ENCODE data around the gene TRPV3. TPM values are rescaled to one million over a fixed set of nuclear protein-coding genes. Genes with fewer than 3 reads are reported as not detected.

TRPV3 gene
- total RNA-seq, 1 donor from 2014 or later: 2.1 TPM

DNA sequence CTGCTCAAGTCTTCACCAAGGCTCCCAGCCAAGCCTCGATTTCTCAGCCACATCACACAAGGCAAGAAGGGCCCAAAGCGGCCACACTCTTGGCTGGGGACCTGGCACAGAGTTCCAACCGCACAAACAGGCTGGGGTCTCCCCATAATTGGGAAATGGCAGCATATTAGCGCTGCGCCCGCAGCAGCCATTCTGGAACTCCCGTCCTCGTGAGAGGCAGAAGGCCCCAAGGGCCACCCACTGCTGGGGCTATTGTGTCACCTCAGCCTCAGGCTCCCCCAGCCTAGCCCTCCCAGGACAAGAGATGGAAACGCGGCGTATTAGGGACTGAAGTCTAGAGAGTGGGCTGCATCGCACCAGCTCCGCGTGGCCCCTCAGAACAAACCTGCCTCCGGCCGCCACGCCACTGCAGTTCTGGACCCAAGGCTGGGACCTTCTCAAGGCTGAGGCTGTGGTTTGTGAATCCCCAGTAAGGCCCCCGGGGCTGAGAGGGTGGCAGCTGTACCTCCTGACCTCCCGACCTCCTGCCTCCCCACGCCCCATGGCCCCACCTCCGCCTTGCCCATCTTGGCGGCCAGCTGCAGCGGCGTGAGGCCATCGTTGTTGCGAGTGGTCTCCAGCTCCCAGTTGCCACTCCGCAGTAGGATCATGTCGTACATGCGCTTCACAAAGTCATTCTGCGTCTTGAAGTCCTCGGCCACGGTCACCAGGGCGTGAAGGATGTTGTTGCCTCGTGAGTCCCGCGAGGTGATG, 25.3 kb downstream of the TRPV3 start:
- DNase-seq (ENCODE audit: low read depth, low spot score): no peak
- Mint-ChIP-seq H3K4me3 (no peak overlapping the region), H3K36me3 (ENCODE audit: low read depth) (no peaks in the 10 kb centered on the region)

DNA sequence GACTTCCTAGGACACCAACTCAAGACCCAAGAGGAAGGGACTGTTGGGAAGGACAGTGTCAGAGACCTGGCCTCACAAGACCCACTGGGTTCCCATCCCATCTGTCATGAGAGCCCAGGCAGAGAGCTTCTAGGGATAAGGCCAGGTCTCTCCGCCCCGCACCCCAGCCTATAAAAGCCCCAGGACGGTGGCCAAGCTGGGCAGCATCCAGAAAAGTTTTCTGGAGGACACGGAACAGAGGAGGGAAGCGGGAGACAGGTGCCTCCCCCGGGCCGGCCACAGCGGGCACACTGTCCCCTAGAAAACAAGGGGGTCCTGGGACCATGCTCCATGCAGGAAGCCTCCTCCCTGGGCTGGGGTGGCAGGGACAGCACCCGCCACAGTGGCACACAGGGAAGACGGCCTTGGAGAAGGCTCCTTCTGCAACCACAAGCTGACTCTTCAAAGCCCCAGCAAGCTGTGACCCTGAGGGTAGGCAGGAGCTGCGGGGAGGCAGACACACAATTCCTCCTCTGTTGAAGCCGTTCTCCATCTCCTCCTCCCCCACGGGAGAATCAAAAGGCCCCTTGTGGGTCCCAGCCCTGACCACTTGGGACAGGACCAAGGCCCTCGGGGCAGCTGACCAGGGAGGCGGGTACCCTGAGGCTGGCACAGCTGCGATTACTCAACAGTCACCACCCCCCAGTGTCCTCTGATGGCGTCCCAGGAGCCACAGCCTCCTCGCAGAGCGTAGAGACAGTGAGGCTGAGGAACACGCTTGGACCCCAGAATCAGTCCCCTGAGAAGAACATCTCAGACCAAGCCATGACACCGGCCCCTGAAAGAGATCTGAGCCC, 26.1 kb downstream of the TRPV3 start:
- DNase-seq (ENCODE audit: low read depth, low spot score): peak; percentile 61
- peaks cover 2% of the 10 kb centered on the region for H3K9me3 Mint-ChIP-seq
- no peaks in the 10 kb centered on the region for H3K36me3 Mint-ChIP-seq (ENCODE audit: low read depth)
- H3K4me3 Mint-ChIP-seq: peak overlapping the region; percentile 73
- H3K27ac Mint-ChIP-seq (ENCODE audit: unreplicated experiment): peak overlapping the region; percentile 81
- H3K27me3 Mint-ChIP-seq (ENCODE audit: low read depth): no peaks in the 10 kb centered on the region
- H3K4me1 Mint-ChIP-seq: peaks cover 74% of the 10 kb centered on the region
- TF ChIP-seq, protein P1, sequence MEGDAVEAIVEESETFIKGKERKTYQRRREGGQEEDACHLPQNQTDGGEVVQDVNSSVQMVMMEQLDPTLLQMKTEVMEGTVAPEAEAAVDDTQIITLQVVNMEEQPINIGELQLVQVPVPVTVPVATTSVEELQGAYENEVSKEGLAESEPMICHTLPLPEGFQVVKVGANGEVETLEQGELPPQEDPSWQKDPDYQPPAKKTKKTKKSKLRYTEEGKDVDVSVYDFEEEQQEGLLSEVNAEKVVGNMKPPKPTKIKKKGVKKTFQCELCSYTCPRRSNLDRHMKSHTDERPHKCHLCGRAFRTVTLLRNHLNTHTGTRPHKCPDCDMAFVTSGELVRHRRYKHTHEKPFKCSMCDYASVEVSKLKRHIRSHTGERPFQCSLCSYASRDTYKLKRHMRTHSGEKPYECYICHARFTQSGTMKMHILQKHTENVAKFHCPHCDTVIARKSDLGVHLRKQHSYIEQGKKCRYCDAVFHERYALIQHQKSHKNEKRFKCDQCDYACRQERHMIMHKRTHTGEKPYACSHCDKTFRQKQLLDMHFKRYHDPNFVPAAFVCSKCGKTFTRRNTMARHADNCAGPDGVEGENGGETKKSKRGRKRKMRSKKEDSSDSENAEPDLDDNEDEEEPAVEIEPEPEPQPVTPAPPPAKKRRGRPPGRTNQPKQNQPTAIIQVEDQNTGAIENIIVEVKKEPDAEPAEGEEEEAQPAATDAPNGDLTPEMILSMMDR (conservative IDR thresholded peaks at IDR 0.05): no peak

More for the DNA sequence above, 25.3 kb downstream of the TRPV3 start:
- Mint-ChIP-seq H3K27me3 (ENCODE audit: low read depth) (no peaks in the 10 kb centered on the region), H3K27ac (ENCODE audit: unreplicated experiment) (peak overlapping the region; percentile 88), H3K9me3 (peaks cover 2% of the 10 kb centered on the region), H3K4me1 (peaks cover 72% of the 10 kb centered on the region)
- TF ChIP-seq, protein P1 (conservative IDR thresholded peaks at IDR 0.05): no peak

GRCh38 chr17:3529817-3530741, 27.5 kb downstream of the TRPV3 start:
- Mint-ChIP-seq H3K36me3 (ENCODE audit: low read depth) (no peaks in the 10 kb centered on the region), H3K27ac (ENCODE audit: unreplicated experiment) (peak overlapping the region; percentile 35), H3K4me3 (no peak overlapping the region), H3K4me1 (peaks cover 69% of the 10 kb centered on the region), H3K27me3 (ENCODE audit: low read depth) (no peaks in the 10 kb centered on the region), H3K9me3 (peaks cover 2% of the 10 kb centered on the region)
- TF ChIP-seq, protein P1 (conservative IDR thresholded peaks at IDR 0.05): no peak
- DNase-seq (ENCODE audit: low read depth, low spot score): no peak

DNA sequence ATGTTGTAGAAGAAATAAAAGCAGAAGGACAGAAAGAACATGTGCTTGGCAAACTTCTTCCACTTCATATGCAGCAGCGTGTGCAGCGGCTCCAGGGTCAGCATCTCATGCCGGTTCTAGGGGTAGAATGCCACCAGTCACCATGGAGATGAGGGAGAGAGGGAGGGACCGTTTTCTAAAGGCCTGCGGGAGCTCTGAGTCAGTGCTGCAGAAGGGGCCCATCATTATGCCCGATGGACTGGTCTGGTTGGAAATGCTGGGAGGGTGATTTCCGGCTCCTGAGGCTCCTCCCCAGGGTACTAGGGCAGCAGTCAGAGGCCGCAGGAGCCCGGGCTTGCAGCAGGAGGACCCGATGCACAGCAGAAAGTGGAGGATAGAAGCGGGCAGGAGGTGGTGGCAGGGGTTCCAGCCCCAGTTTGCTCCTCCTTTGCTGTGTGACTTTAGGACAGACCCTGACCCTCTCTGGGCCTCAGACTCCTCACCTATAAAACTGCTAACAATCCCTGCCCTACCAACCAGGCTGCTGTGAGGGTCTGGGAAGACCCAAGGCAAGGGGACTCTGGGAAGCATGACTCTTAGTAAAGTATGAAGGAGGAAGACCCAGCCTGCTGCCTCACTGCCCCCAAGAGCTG, 28.6 kb downstream of the TRPV3 start:
- peak overlapping the region; percentile 86 for H3K27ac Mint-ChIP-seq (ENCODE audit: unreplicated experiment)
- peaks cover 64% of the 10 kb centered on the region for H3K4me1 Mint-ChIP-seq
- TF ChIP-seq, protein P1 (conservative IDR thresholded peaks at IDR 0.05): no peak
- no peak for DNase-seq (ENCODE audit: low read depth, low spot score)
- H3K9me3 Mint-ChIP-seq: peaks cover 2% of the 10 kb centered on the region
- no peaks in the 10 kb centered on the region for H3K36me3 Mint-ChIP-seq (ENCODE audit: low read depth)
- peak overlapping the region; percentile 75 for H3K4me3 Mint-ChIP-seq
- no peaks in the 10 kb centered on the region for H3K27me3 Mint-ChIP-seq (ENCODE audit: low read depth)
